Ascending aorta (tissue), 2 donors: ENCODE results near the gene B3GNT4. TPM values are rescaled to one million over a fixed set of nuclear protein-coding genes. Genes with fewer than 3 reads are reported as not detected.

Experiments
- DNase-seq, 2 donors: peaks; one replicate each; pipeline ENCODE4 v3.0.0-alpha.2; 2019; ENCODE audit warnings: low spot score in 2 of 2
- H3K27ac ChIP-seq, 2 donors: fragments of 200-600 bp; sonication (generic); one replicate each; pipeline ENCODE4 v1.5.1; 2016 to 2017; ENCODE audit warnings: mild to moderate bottlenecking in 1 of 2
- H3K27me3 ChIP-seq: fragments of 200-600 bp; sonication (generic); one replicate; pipeline ENCODE4 v1.5.1; 2017
- H3K36me3 ChIP-seq, 2 donors: fragments of 200-600 bp; sonication (generic); one replicate each; pipeline ENCODE4 v1.5.1; 2016
- H3K4me1 ChIP-seq, 2 donors: fragments of 200-600 bp; sonication (generic); one replicate each; pipeline ENCODE4 v1.5.1; 2016 to 2017; ENCODE audit warnings: mild to moderate bottlenecking in 1 of 2
- H3K4me3 ChIP-seq, 2 donors: fragments of 200-600 bp; sonication (generic); one replicate each; pipeline ENCODE4 v1.5.1; 2016 to 2017; ENCODE audit warnings: mild to moderate bottlenecking in 1 of 2
- H3K9me3 ChIP-seq, 2 donors: fragments of 200-600 bp; sonication (generic); one replicate each; pipeline ENCODE4 v1.5.1; 2016
- intact Hi-C: fragments of 100-400 bp; cut with DNase I; formaldehyde crosslinking; loops from one replicate; pipeline ENCODE4 v1.15.1; 2023
- total RNA-seq: library from RNA; depleted of rRNA; stranded (reverse); fragments of >200 nt; gene quantifications from one replicate; pipeline ENCODE4 v1.1.0, GENCODE V29; 2016
- TF ChIP-seq, protein P1 (sequence below), 3 experiments: fragments of 200-600 bp in 2 of 3; fragments of 450-650 bp in 1 of 3; sonication (generic) in 2 of 3; IDR thresholded peaks; one replicate each; pipeline ENCODE4 v1.5.1; 2016 to 2019; ENCODE audit warnings: antibody characterized with exemption in 3 of 3, mild to moderate bottlenecking in 1 of 3, moderate library complexity in 1 of 3

B3GNT4 gene
- total RNA-seq, 1 donor from 2014 or later, result not detected

- H3K27ac ChIP-seq, result no peak overlapping the region
- no peaks in the 10 kb centered on the region for H3K36me3 ChIP-seq
- H3K27me3 ChIP-seq, result no peaks in the 10 kb centered on the region
- H3K4me1 ChIP-seq, result no peaks in the 10 kb centered on the region
- H3K4me3 ChIP-seq, result no peak overlapping the region
- intact Hi-C loops, result no loop called here
- H3K9me3 ChIP-seq, result no peaks in the 10 kb centered on the region
- TF ChIP-seq, protein P1, sequence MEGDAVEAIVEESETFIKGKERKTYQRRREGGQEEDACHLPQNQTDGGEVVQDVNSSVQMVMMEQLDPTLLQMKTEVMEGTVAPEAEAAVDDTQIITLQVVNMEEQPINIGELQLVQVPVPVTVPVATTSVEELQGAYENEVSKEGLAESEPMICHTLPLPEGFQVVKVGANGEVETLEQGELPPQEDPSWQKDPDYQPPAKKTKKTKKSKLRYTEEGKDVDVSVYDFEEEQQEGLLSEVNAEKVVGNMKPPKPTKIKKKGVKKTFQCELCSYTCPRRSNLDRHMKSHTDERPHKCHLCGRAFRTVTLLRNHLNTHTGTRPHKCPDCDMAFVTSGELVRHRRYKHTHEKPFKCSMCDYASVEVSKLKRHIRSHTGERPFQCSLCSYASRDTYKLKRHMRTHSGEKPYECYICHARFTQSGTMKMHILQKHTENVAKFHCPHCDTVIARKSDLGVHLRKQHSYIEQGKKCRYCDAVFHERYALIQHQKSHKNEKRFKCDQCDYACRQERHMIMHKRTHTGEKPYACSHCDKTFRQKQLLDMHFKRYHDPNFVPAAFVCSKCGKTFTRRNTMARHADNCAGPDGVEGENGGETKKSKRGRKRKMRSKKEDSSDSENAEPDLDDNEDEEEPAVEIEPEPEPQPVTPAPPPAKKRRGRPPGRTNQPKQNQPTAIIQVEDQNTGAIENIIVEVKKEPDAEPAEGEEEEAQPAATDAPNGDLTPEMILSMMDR (IDR thresholded peaks at IDR 0.05), result no peak
- no peak for DNase-seq
Observed at GRCh38 chr12:122161682-122162081, 41.8 kb upstream of the B3GNT4 start.

- Histone ChIP-seq H3K9me3 (no peaks in the 10 kb centered on the region), H3K36me3 (no peaks in the 10 kb centered on the region), H3K4me3 (no peak overlapping the region), H3K27ac (no peak overlapping the region), H3K4me1 (no peaks in the 10 kb centered on the region), H3K27me3 (no peaks in the 10 kb centered on the region)
- DNase-seq, result no peak
- intact Hi-C loops, result no loop called here
- TF ChIP-seq, protein P1 (IDR thresholded peaks at IDR 0.05), result no peak
Observed at GRCh38 chr12:122162976-122163375, 40.5 kb upstream of the B3GNT4 start.

- Histone ChIP-seq H3K27ac (no peak overlapping the region), H3K36me3 (no peaks in the 10 kb centered on the region), H3K4me1 (no peaks in the 10 kb centered on the region), H3K27me3 (no peaks in the 10 kb centered on the region), H3K4me3 (no peak overlapping the region), H3K9me3 (no peaks in the 10 kb centered on the region)
- TF ChIP-seq, protein P1 (IDR thresholded peaks at IDR 0.05), result no peak
- intact Hi-C loops, result no loop called here
- DNase-seq, result no peak
Observed at GRCh38 chr12:122166422-122167349, 36.8 kb upstream of the B3GNT4 start.

- no peaks in the 10 kb centered on the region for H3K4me1 ChIP-seq
- H3K36me3 ChIP-seq, result no peaks in the 10 kb centered on the region
- intact Hi-C loops, result no loop called here
Observed at GRCh38 chr12:122167356-122167925, 36.1 kb upstream of the B3GNT4 start.

DNA sequence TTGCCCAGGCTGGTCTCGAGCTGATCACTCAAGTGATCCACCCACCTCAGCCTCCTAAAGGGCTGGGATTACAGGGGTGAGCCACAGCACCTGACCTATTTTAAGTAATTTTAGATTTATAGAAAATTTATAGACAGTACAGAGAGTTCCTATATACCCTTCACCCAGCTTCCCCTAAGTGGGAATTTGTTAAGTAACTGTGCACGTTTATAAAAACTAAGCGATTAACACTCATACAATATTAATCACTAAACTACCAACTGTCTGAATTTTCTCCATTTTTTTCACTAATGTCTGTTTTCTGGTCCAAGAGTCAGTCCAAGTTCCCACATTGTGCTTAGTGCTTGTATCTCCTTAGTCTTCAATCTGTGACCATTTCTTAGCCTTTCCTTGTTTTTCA is 35.0 kb upstream of the B3GNT4 start:
- Histone ChIP-seq H3K4me3 (no peak overlapping the region), H3K36me3 (no peaks in the 10 kb centered on the region), H3K27me3 (no peaks in the 10 kb centered on the region), H3K9me3 (no peaks in the 10 kb centered on the region), H3K27ac (no peak overlapping the region), H3K4me1 (no peaks in the 10 kb centered on the region)
- TF ChIP-seq, protein P1 (IDR thresholded peaks at IDR 0.05), result no peak
- no peak for DNase-seq
- intact Hi-C loops, result no loop called here

More at GRCh38 chr12:122167356-122167925, 36.1 kb upstream of the B3GNT4 start:
- DNase-seq, result no peak
- TF ChIP-seq, protein P1 (IDR thresholded peaks at IDR 0.05), result no peak
- Histone ChIP-seq H3K27me3 (no peaks in the 10 kb centered on the region), H3K9me3 (no peaks in the 10 kb centered on the region), H3K27ac (no peak overlapping the region), H3K4me3 (no peak overlapping the region)
